Measurements from ENCODE around the gene METTL6.

Gene METTL6

DNA sequence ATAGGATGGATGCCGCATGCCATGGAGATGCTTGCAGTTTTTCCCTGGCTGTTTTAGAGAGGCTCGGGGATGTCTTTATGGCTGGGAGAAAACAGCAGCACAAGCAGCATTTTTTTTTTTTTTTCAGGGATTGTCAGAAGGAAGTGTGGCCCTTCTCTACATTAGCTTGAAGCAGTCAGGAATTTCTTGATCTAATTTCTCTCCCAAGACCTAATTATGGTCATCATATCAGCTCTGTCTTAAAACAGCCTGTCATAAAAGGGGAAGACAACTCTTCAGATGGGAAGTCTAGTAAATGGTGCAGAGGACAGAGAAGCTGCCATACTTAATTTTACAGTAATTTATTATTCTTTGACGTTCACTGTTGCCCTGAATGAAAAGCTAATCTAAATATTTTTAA is 44.5 kb upstream of the METTL6 start:
- Histone ChIP-seq H3K9me2 (replicated peaks; ENCODE audit: insufficient read depth, low read length) (no peaks in the 10 kb centered on the region), H2AFZ (ENCODE audit: low read length) (no peak overlapping the region), H3F3A (ENCODE audit: insufficient read depth, low read length) (no peaks in the 10 kb centered on the region), H3K36me3 (replicated peaks; ENCODE audit: insufficient read depth, low read length) (no peaks in the 10 kb centered on the region), H3K27me3 (replicated peaks; ENCODE audit: insufficient read depth, low read length) (no peaks in the 10 kb centered on the region), H3K79me2 (ENCODE audit: low read length) (no peaks in the 10 kb centered on the region), H3K9me3 (replicated peaks; ENCODE audit: insufficient read depth, low read length) (no peaks in the 10 kb centered on the region), H3K27ac (ENCODE audit: low read length) (no peak overlapping the region), H3K4me2 (ENCODE audit: low read depth, low read length) (no peak overlapping the region), H4K20me1 (ENCODE audit: insufficient read depth, low read length) (no peaks in the 10 kb centered on the region), H3K4me3 (ENCODE audit: low read length) (no peak overlapping the region), H3K4me1 (ENCODE audit: low read length) (no peaks in the 10 kb centered on the region), H3K9ac (ENCODE audit: low read length) (no peak overlapping the region)
- no peak for DNase-seq
- no peak for TF ChIP-seq CTCF (IDR thresholded peaks at IDR 0.05; ENCODE audit: low read length)
- no peak for TF ChIP-seq EZH2phosphoT487 (IDR thresholded peaks at IDR 0.05; ENCODE audit: low read length)
- no peak for TF ChIP-seq EZH2 (optimal IDR thresholded peaks at IDR 0.05; ENCODE audit: low read depth, low read length)

- H3K27ac ChIP-seq (ENCODE audit: low read length), result no peak overlapping the region
- H4K20me1 ChIP-seq (ENCODE audit: insufficient read depth, low read length), result no peaks in the 10 kb centered on the region
- TF ChIP-seq EZH2phosphoT487 (IDR thresholded peaks at IDR 0.05; ENCODE audit: low read length), result no peak
- no peak for TF ChIP-seq CTCF (IDR thresholded peaks at IDR 0.05; ENCODE audit: low read length)
- no peak for TF ChIP-seq EZH2 (optimal IDR thresholded peaks at IDR 0.05; ENCODE audit: low read depth, low read length)
- no peak overlapping the region for H3K9ac ChIP-seq (ENCODE audit: low read length)
- DNase-seq, result no peak
- H3K27me3 ChIP-seq (replicated peaks; ENCODE audit: insufficient read depth, low read length), result no peaks in the 10 kb centered on the region
- H3F3A ChIP-seq (ENCODE audit: insufficient read depth, low read length), result no peaks in the 10 kb centered on the region
- H3K4me3 ChIP-seq (ENCODE audit: low read length), result no peak overlapping the region
- no peak overlapping the region for H3K4me2 ChIP-seq (ENCODE audit: low read depth, low read length)
- H2AFZ ChIP-seq (ENCODE audit: low read length), result no peak overlapping the region
- no peaks in the 10 kb centered on the region for H3K9me3 ChIP-seq (replicated peaks; ENCODE audit: insufficient read depth, low read length)
- H3K4me1 ChIP-seq (ENCODE audit: low read length), result no peaks in the 10 kb centered on the region
- H3K9me2 ChIP-seq (replicated peaks; ENCODE audit: insufficient read depth, low read length), result no peaks in the 10 kb centered on the region
- no peaks in the 10 kb centered on the region for H3K79me2 ChIP-seq (ENCODE audit: low read length)
- no peaks in the 10 kb centered on the region for H3K36me3 ChIP-seq (replicated peaks; ENCODE audit: insufficient read depth, low read length)
Measured at GRCh38 chr3:15470849-15471248, 43.5 kb upstream of the METTL6 start.

DNA sequence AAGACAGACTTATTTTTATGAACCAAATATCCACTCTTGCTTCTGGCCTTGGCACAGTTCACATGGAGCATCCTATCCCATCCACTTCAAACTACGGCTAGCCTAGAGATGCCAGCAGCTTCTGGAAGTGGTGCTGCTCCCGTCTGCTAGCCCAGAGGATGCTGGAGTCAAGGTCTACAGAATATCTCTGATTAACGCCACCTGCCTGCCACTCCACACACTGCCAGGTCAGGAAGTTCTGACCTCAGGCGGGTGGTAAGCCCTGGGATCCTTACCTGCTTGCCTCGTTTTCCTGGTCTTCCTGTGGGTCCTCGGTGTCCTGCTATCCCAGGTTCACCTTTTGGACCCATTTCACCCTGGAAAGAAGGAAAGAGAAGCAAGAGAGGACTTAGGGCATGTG is 42.9 kb upstream of the METTL6 start:
- Histone ChIP-seq H2AFZ (ENCODE audit: low read length) (no peak overlapping the region), H3K4me3 (ENCODE audit: low read length) (no peak overlapping the region), H3K9ac (ENCODE audit: low read length) (no peak overlapping the region), H3K4me2 (ENCODE audit: low read depth, low read length) (no peak overlapping the region), H3K27ac (ENCODE audit: low read length) (no peak overlapping the region), H3K79me2 (ENCODE audit: low read length) (no peaks in the 10 kb centered on the region), H3K9me2 (replicated peaks; ENCODE audit: insufficient read depth, low read length) (no peaks in the 10 kb centered on the region), H3K27me3 (replicated peaks; ENCODE audit: insufficient read depth, low read length) (no peaks in the 10 kb centered on the region), H3F3A (ENCODE audit: insufficient read depth, low read length) (no peaks in the 10 kb centered on the region), H4K20me1 (ENCODE audit: insufficient read depth, low read length) (no peaks in the 10 kb centered on the region), H3K36me3 (replicated peaks; ENCODE audit: insufficient read depth, low read length) (no peaks in the 10 kb centered on the region), H3K4me1 (ENCODE audit: low read length) (no peaks in the 10 kb centered on the region), H3K9me3 (replicated peaks; ENCODE audit: insufficient read depth, low read length) (no peaks in the 10 kb centered on the region)
- DNase-seq, result no peak
- TF ChIP-seq CTCF (IDR thresholded peaks at IDR 0.05; ENCODE audit: low read length) (no peak), EZH2 (optimal IDR thresholded peaks at IDR 0.05; ENCODE audit: low read depth, low read length) (no peak), EZH2phosphoT487 (IDR thresholded peaks at IDR 0.05; ENCODE audit: low read length) (no peak)
